Testis (tissue), 2 donors: ENCODE results near the gene KRTAP3-2.

Experiments
- POLR2A ChIP-seq: fragments of 450-650 bp; IDR thresholded peaks from one replicate; pipeline ENCODE4 v1.6.1; 2017; ENCODE audit warnings: antibody characterized with exemption, mild to moderate bottlenecking, moderate library complexity
- TF ChIP-seq, protein P1 (sequence below), 3 experiments: fragments of 450-650 bp in 2 of 3; fragments of 200-600 bp in 1 of 3; sonication (generic) in 1 of 3; IDR thresholded peaks; one replicate each; pipeline ENCODE4 v1.5.1; 2016 to 2019; ENCODE audit warnings: antibody characterized with exemption in 3 of 3, mild to moderate bottlenecking in 2 of 3, moderate library complexity in 1 of 3

DNA sequence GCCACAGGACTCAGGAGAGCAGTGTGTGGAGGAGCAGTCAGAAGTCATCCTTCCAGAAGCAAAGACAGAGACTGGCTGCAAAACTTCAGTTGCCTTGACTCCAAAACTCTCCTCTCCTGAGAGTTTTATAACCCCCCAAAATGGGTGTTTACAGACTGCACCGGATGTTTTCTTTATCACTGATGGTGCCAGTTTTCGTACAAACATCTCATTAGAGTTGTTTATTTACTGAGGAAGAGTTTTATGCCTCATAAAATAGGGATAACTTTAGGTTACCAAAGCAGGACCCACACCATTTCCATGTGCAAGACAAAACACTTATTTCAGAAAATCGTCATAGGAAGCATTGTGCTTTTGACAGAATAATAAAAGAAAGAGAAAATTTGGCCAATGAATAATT is 15.5 kb downstream of the KRTAP3-2 start, which contains the start of gene KRT40:
- TF ChIP-seq, protein P1, sequence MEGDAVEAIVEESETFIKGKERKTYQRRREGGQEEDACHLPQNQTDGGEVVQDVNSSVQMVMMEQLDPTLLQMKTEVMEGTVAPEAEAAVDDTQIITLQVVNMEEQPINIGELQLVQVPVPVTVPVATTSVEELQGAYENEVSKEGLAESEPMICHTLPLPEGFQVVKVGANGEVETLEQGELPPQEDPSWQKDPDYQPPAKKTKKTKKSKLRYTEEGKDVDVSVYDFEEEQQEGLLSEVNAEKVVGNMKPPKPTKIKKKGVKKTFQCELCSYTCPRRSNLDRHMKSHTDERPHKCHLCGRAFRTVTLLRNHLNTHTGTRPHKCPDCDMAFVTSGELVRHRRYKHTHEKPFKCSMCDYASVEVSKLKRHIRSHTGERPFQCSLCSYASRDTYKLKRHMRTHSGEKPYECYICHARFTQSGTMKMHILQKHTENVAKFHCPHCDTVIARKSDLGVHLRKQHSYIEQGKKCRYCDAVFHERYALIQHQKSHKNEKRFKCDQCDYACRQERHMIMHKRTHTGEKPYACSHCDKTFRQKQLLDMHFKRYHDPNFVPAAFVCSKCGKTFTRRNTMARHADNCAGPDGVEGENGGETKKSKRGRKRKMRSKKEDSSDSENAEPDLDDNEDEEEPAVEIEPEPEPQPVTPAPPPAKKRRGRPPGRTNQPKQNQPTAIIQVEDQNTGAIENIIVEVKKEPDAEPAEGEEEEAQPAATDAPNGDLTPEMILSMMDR (IDR thresholded peaks at IDR 0.05): no peak
- no peak for TF ChIP-seq POLR2A
